GM12874 (cell line): ENCODE data around the gene GDF10.

Experiments
- CTCF ChIP-seq: IDR thresholded peaks from 2 replicates; pipeline ENCODE4 v1.5.1; 2011; ENCODE audit warnings: low read depth, mild to moderate bottlenecking, control low read depth, low read length, moderate library complexity; ENCODE audit not compliant: insufficient read depth

The GDF10 gene

DNA sequence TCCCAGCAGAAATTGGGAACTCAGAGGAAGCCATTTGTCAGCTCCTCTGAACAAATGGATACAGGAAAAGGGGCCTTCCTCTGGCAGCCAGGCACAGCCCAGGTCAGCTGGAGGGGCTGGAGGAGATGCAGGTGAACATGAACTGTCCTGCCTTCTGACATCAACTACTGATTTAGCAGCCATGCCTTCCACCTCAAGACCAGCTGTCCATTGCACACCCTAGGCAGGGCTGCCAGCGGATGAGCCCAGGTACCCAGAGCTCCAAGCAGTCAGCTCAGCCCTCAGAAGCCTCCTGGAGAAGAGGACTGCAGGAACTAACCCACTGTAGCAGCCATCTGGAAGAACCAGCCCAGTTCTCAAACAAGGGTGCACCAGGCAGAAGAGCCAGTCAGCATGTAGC is 44.1 kb upstream of the GDF10 start:
- TF ChIP-seq CTCF = no peak

DNA sequence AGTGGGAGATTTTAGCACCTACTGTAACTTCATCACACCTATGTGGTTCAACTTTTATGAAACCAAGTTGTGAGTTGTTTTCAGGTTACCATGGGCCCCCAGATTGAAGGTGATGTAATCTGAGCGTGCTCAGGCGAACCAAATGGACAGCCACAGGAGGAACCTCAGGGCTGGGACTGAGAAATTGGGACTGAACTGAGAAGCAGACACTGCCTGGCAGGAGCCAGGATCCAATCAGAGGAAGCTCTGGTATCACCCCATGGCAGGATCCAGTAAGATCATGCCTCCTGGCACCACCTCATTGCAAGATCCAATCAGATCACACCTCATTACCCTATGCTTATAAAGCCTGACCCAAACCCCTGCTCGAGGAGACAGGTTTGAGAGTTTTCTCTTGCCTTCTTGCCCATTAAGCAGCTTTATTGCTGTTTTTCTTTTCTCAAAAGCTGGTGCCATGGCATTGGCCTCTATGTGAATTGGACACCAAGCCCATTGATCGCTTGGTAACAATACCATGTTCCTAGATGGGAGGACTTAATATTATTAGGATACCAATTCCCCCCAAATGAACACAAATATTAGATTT is 43.2 kb upstream of the GDF10 start:
- no peak for TF ChIP-seq CTCF

DNA sequence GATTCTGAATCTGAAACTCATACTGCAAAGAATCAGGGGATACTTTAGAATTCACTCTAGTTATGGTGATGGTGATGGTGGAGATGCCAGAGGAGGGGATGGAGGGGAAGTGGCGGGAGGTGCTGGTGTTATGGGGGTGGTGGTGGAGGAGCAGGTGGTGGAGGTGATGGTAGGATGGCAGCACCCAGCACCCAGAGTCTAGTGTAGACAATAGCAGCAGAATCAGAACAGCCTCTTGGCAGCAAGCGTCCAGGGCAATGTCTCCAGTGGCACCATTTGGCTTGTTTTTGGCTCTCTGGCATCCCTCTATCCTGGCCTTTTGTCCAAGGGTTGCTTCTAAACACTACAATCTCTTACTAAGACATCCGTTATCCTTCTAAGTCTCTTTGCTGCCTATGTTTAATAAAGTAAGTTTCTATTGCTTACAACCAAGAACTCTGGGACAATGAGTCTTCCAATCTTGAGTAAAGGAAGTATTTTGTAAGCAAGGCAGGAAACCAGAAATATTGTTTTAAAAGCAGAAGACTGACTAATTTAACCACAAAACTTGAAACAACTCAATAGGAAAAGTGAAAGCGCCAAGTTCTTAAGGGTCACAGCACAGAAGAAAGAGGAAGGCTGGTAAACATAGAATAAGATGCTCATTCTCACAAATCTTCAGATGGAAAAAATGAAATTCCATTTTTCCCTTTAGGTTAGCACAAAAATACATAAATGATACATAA is 42.4 kb upstream of the GDF10 start:
- no peak for TF ChIP-seq CTCF

- no peak for TF ChIP-seq CTCF
Observed at GRCh38 chr10:47258921-47259320, 41.1 kb upstream of the GDF10 start.

DNA sequence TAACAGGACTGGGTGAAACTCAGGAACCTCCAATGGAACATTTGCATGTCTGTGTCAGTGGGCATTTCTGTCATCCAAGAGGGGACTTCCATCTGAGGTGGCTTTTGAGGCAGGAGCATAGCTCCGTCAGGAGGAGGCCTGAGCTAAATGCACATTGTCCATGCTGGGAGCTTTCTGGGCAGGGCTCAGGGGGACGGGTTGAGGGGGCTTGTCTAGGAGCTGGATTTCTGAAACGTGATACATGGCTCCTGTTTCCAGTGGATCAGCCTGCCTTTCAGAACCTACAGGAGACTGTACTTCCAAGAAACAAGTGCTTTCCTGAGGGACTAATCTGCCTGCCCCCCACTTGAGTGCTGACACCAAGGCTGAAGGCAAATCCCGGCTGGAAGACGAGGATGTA is 40.5 kb upstream of the GDF10 start:
- TF ChIP-seq CTCF = no peak

DNA sequence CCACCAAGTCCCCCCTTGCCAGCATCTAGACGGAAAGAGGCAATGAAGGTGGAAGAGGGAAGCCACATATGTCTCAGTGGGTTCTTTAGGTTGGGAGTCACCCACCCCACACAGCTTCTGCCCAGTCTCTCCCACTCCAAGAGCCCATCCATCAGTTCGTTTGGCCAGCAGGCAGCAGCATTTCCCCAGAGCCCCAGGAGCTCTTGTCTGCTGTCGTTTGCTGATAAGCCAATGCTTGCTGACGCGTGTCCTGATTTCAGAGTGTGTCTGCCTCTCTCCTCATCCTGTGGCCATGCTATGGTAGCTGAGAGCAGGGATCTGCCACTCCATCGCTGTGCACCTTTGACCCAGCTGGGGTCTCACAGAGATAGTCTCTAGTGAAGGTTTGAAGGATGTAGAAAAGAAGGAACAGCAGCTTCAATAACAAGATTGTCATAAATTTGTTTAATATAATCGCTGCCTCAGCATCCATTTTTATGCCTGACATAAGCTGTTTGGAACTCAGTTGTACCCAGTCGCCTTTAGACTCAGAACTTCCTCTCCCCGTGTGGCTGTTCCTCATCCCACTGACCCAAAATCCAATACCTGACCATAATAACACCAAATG is 39.4 kb upstream of the GDF10 start:
- no peak for TF ChIP-seq CTCF

DNA sequence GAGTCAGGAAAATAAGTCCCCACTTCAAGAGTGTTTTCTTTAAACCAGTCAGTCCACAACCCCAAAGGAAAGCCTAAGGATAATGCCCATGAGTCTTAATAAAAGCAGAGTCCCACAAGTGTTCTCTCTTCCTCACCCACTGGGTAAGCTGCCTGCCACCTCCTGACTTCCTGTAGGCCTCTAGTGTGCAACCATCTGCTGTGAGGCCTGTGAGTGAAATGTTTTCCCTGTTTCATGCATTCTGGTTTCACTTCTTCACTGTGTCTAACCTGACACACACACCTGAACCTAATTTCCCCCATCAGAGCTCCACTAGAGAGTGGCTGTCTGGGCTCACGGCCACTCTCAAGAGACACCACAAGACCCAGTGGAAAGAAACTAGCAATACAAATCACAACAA is 38.9 kb upstream of the GDF10 start:
- no peak for TF ChIP-seq CTCF
